H1 (cell line): Measurements from ENCODE around the gene BCAR3.

ENCODE experiments used
- EZH2 ChIP-seq: fragments of 200-600 bp; sonication (generic); IDR thresholded peaks from 2 replicates; pipeline ENCODE4 v1.7.1; 2012; ENCODE audit warnings: low read depth, mild to moderate bottlenecking, moderate library complexity, low read length, inconsistent platforms; ENCODE audit not compliant: severe bottlenecking
- TF ChIP-seq, protein P1 (sequence below), 3 experiments: IDR thresholded peaks; 1 replicate in 2 of 3; 2 replicates in 1 of 3; pipeline versions ENCODE4 v1.5.1 to v1.6.1; 2011; ENCODE audit warnings: low read length in 3 of 3, mild to moderate bottlenecking in 3 of 3, inconsistent platforms in 2 of 3, low read depth in 1 of 3, moderate library complexity in 1 of 3; ENCODE audit not compliant: insufficient read depth in 1 of 3; ENCODE audit errors: control extremely low read depth in 1 of 3

- no peak for TF ChIP-seq EZH2
- TF ChIP-seq, protein P1, sequence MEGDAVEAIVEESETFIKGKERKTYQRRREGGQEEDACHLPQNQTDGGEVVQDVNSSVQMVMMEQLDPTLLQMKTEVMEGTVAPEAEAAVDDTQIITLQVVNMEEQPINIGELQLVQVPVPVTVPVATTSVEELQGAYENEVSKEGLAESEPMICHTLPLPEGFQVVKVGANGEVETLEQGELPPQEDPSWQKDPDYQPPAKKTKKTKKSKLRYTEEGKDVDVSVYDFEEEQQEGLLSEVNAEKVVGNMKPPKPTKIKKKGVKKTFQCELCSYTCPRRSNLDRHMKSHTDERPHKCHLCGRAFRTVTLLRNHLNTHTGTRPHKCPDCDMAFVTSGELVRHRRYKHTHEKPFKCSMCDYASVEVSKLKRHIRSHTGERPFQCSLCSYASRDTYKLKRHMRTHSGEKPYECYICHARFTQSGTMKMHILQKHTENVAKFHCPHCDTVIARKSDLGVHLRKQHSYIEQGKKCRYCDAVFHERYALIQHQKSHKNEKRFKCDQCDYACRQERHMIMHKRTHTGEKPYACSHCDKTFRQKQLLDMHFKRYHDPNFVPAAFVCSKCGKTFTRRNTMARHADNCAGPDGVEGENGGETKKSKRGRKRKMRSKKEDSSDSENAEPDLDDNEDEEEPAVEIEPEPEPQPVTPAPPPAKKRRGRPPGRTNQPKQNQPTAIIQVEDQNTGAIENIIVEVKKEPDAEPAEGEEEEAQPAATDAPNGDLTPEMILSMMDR (IDR thresholded peaks at IDR 0.05; ENCODE audit: control extremely low read depth in 1 of 3, insufficient read depth in 1 of 3, low read depth in 1 of 3, low read length in 3 of 3) = no peak
Measured at GRCh38 chr1:93549811-93550210, 131.8 kb downstream of the BCAR3 start.
